ENCODE results near the gene PHB1.

PHB1 gene

DNA sequence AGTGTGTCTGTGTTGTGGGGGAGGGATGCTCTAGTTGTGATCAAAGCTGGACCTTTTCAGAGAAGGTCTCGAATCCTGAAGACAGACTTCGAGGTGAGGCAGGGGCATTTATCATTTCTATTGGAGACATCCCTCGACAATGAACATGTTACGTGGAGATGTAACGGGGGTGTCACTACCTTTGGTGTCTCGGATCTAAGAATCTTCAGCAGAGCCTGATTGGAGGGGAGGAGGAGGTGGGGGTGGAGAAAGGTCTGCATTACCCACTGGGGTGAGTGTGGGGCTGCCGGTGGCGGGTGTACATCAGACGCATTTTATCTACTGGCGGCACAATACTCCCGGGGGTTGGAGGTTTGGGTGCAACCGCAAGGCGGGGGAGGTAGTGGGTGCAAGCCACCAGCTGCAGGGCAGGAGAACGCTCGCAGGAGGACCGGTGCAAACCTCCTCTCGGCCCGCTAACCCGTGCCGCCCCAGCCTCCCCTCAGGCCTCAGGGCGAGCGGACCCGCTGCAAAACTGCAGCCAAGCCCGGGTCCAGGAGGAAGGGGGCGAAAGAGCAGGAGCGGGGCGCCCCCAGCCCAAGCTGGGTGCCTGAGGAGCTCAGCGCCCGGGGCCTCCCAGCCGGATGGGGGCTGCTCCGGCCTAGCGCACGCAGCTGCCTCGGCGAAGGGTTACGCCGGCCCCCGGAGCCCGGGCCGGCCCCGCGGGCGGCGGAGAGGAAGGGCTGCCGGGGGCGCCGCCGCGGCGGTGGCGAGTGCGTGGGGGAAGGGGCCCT, 53.4 kb downstream of the PHB1 start:
- no peak for TF ChIP-seq PAX5 (IDR thresholded peaks at IDR 0.05; ENCODE audit: insufficient read depth, low read length, severe bottlenecking)
- peak; percentile 35; the same call in 1 of the 2 replicates for TF ChIP-seq POLR2A (IDR thresholded peaks at IDR 0.05; ENCODE audit: low read depth, low read length)
- FAIRE-seq, result peak; percentile 78
- DNase-seq (ENCODE audit: insufficient read length, low spot score), result peak; percentile 40

DNA sequence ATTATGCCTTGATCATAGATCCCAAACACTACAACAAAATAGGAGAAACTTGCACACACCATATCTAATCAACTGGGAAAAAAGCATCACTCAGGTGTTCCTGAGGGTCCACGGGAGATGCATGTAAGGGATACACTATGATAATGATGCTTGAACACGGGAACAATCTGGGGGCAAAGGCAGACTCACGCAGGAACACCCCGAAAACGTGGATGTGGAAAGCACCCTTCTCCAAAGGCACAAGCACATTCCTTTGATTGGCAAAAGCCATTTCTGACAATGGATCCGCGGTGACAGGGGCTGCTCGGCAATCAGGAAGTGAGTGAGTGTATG, 53.9 kb downstream of the PHB1 start:
- FAIRE-seq (no peak), DNase-seq (ENCODE audit: insufficient read length, low spot score) (no peak)
- TF ChIP-seq POLR2AphosphoS5 (IDR thresholded peaks at IDR 0.05; ENCODE audit: low read depth, low read length) (no peak), PAX5 (IDR thresholded peaks at IDR 0.05; ENCODE audit: insufficient read depth, low read length, severe bottlenecking) (no peak), POU2F2 (IDR thresholded peaks at IDR 0.05; ENCODE audit: low read depth, low read length) (no peak), POLR2A (IDR thresholded peaks at IDR 0.05; ENCODE audit: low read depth, low read length) (no peak), TAF1 (IDR thresholded peaks at IDR 0.05; ENCODE audit: low read depth, low read length) (no peak), SPI1 (IDR thresholded peaks at IDR 0.05; ENCODE audit: low read depth, low read length) (no peak)

DNA sequence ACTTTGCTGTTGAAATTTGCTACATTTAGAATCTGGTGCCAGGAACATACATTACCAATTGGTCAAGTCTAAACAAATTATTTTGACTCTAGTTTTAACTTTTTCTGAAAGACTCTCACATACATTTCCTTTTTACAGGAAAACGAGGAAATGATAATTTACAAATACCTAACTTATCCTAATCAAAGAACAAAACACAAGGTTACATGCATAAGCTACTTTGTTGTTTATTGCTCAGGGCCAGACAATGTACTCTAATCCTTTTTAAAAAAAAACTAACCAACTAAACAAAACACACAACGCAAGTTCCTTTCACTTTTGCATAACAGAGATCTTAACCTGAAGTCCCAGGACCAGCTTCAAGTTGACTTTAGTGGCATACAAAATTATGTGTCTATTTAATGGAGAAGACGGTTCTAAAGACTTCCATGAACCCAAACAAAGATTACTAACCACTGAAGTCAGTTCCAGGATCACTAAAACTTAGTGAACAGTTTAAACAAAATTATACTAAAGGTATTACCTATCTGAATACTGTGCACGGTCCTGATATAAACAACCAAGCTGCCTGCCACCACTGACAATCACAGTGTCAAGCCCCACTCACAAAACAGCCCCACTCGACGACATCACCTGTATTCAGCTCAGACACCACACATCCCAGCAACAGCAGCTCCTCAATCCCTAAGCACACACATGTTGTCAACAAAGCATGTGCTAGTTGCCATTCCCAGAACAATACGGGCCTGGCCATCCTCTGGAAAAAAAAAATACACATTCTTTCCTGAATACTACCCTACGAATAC, 54.5 kb downstream of the PHB1 start:
- TF ChIP-seq SPI1 (IDR thresholded peaks at IDR 0.05; ENCODE audit: low read depth, low read length), result no peak
- no peak for TF ChIP-seq PAX5 (IDR thresholded peaks at IDR 0.05; ENCODE audit: insufficient read depth, low read length, severe bottlenecking)
- no peak for TF ChIP-seq POLR2AphosphoS5 (IDR thresholded peaks at IDR 0.05; ENCODE audit: low read depth, low read length)
- TF ChIP-seq POLR2A (IDR thresholded peaks at IDR 0.05; ENCODE audit: low read depth, low read length), result no peak
- no peak for TF ChIP-seq TAF1 (IDR thresholded peaks at IDR 0.05; ENCODE audit: low read depth, low read length)
- TF ChIP-seq POU2F2 (IDR thresholded peaks at IDR 0.05; ENCODE audit: low read depth, low read length), result no peak
- DNase-seq (ENCODE audit: insufficient read length, low spot score) (no peak), FAIRE-seq (peak; percentile 79)

DNA sequence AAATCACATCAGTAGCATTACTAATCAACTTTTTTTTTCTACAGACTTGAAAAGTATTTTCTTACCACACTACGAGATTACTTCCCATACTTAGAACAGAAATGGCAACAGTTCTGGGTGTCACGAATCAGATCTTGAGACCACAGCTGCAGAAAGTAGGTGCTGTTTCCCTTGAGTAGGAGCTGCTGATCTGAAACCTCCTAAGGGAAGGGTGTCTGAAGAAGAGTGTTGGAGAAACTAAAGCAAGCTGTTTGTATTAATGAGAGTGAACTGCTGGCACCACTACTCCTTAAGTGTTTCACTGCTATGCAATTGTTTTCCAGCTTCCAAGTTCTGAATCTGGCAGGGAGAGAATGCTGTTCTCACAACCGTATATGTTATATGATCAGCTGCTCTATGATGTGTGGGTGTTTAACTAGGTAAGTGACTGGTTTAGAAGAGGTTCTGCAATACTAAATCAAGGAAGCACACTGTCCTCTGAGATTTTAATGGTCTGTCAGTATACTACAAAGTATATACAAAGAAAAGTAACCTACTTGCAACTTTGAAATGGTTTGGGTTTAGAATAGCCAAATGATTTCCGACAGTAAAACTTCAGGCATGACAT, 55.9 kb downstream of the PHB1 start:
- peak; percentile 92 for FAIRE-seq
- DNase-seq (ENCODE audit: insufficient read length, low spot score), result no peak

DNA sequence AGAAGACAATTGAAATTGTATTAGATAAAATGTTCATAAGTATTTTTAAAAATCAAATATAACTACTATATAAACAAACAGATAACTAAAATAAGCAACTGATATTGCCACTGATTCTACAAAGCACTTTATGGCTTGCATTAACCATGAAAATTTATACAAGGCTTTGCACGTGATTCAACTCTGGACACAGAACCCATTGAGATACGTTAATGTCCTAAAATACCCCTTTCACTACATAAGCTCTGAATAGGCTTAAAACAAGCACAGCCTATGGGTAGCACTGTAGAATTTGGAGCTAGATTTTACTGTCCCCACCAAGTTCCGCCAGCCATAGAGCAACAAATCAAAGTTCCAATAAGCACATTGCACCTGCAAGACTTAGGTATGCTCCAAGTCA, 57.2 kb downstream of the PHB1 start:
- FAIRE-seq (no peak), DNase-seq (ENCODE audit: insufficient read length, low spot score) (no peak)
- no peak for TF ChIP-seq TAF1 (IDR thresholded peaks at IDR 0.05; ENCODE audit: low read depth, low read length)
- TF ChIP-seq POLR2A (IDR thresholded peaks at IDR 0.05; ENCODE audit: low read depth, low read length), result no peak
- TF ChIP-seq POLR2AphosphoS5 (IDR thresholded peaks at IDR 0.05; ENCODE audit: low read depth, low read length), result no peak
- TF ChIP-seq POU2F2 (IDR thresholded peaks at IDR 0.05; ENCODE audit: low read depth, low read length), result no peak
- no peak for TF ChIP-seq SPI1 (IDR thresholded peaks at IDR 0.05; ENCODE audit: low read depth, low read length)
- TF ChIP-seq PAX5 (IDR thresholded peaks at IDR 0.05; ENCODE audit: insufficient read depth, low read length, severe bottlenecking), result no peak

More for the DNA sequence above, 55.9 kb downstream of the PHB1 start:
- TF ChIP-seq TAF1 (IDR thresholded peaks at IDR 0.05; ENCODE audit: low read depth, low read length), result no peak

DNA sequence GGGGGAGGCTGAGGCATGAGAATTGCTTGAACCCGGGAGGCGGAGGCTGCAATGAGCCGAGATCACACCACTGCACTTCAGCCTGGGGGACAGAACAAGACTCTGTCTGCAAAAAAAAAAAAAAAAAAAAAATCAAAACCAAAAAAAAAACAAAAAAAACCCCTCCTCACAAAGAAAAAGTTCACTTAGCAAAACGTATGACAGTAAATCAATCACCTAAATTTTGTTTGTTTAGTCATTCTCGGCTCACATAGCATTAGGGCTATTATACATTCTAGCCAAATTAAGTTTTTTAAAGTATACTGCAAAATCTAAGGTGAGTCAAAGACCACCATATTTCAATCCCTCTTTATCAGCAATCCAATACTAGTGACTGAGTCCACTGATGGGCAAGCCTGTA, 58.4 kb downstream of the PHB1 start:
- FAIRE-seq (no peak), DNase-seq (ENCODE audit: insufficient read length, low spot score) (no peak)
- TF ChIP-seq TAF1 (IDR thresholded peaks at IDR 0.05; ENCODE audit: low read depth, low read length), result no peak
- TF ChIP-seq POU2F2 (IDR thresholded peaks at IDR 0.05; ENCODE audit: low read depth, low read length), result no peak
- TF ChIP-seq POLR2AphosphoS5 (IDR thresholded peaks at IDR 0.05; ENCODE audit: low read depth, low read length), result no peak
- TF ChIP-seq PAX5 (IDR thresholded peaks at IDR 0.05; ENCODE audit: insufficient read depth, low read length, severe bottlenecking), result no peak
- TF ChIP-seq SPI1 (IDR thresholded peaks at IDR 0.05; ENCODE audit: low read depth, low read length), result no peak
- no peak for TF ChIP-seq POLR2A (IDR thresholded peaks at IDR 0.05; ENCODE audit: low read depth, low read length)
